UCSD-AML1 (cell line): Measurements from ENCODE around the gene NOL6.
"Not testable (repeated sequence)": the region's sequence is repeated elsewhere in the genome, so short reads cannot be mapped to it uniquely, and the experiment has no call there.

Experiments used
- DNase-seq: peaks from one replicate; lab custom pipeline; 2025; ENCODE audit not compliant: unreplicated experiment; lab: John Stamatoyannopoulos, UW

The NOL6 gene

GRCh38 chr9:33473643-33474352 lies at the start of gene NOL6:
NOL6 (minus strand) TSS chr9:33473924; CDS start chr9:33473842, 82 bp downstream.
- peak; percentile 99 for DNase-seq

GRCh38 chr9:33521861-33522260 lies 48.1 kb upstream of the NOL6 start:
- DNase-seq = not testable (repeated sequence)

DNA sequence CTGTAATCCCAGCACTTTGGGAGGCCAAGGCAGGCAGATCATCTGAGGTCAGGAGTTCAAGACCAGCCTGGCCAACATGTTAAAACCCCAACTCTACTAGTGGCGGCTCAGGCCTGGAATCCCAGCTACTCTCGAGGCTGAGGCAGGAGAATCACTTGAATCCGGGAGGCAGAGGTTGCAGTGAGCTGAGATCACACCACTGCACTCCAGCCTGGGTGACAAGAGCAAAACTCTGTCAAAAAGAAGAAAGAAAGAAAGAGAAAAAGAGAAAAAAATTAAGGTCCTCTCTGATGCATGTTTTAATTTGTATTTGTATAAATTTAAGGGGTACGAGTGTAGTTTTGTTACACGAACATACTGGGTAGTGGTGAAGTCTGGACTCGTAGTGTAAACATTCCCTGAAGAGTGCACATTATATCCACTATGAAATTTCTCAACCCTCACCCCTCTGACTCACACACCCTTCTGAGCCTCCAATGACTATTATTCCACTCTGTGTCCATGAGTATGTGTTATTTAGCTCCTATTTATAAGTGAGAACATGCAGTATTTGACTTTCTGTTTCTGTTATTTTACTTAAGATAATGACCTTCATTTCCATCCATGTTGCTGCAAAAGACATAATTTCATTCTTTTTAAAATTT lies 44.3 kb upstream of the NOL6 start:
- DNase-seq = not testable (repeated sequence)

DNA sequence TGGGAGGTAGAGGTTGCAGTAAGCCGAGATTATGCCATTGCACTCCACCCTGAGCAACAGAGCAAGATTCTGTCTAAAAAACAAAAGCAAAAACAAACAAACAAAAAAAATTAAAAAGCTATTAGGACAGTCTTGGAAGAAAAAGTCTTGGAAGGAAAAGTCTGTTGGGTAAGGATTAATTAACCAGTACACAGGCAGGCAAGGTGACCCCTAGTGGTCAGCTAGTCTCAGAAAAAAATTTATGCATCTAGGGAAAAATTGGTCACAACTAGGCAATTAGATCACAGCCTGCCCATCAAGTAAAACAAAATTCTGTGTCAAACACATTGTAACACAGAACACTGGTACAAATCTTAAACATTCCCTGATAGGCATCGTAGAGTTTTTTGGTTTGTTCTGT lies 43.6 kb upstream of the NOL6 start:
- DNase-seq = no peak

DNA sequence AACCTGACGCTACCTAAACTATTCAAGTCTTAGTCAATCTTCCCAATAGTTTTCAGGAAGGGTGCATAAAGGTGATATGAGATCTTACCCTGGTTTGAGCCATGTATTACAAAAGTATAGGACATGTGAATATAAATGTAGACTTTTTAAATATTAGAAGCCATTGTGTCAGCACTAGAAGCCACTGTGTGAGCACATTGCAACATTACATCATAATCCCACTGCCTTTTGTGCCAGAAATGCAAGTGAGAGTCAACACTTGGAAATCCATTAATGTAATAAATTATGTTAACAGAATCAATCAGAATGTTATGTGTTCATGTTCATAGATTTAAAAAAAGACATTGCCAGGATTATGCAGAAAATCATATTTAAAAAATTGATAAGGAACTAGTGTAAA lies 42.7 kb upstream of the NOL6 start:
- not testable (repeated sequence) for DNase-seq

DNA sequence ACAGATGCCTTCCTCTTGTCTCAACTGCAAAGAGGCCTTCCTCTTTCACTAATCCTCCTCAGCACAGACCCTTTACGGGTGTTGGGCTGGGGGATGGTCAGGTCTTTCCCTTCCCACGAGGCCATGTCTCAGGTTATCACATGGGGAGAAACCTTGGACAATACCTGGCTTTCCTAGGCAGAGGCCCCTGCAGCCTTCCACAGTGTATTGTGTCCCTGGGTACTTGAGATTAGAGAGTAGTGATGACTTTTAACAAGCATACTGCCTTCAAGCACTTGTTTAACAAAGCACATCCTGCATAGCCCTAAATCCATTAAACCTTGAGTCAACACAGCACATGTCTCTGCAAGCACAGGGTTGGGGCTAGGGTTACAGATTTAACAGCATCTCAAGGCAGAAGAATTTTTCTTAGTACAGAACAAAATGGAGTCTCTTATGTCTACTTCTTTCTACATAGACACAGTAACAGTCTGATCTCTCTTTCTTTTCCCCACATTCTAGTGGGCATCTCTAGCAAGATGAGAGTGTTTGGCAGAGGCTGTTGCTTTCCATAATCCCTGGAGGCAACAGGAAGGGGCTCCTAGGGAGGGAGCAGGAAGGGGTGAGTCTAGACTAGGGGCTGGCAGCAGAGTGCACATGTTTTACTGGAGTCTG lies 41.7 kb upstream of the NOL6 start:
- DNase-seq = not testable (repeated sequence)

- DNase-seq = not testable (repeated sequence)
Measured at GRCh38 chr9:33512535-33512934, 38.8 kb upstream of the NOL6 start.

- not testable (repeated sequence) for DNase-seq
Measured at GRCh38 chr9:33511184-33511517, 37.4 kb upstream of the NOL6 start.

- peak; percentile 75 for DNase-seq
Measured at GRCh38 chr9:33510262-33511183, 36.8 kb upstream of the NOL6 start.

GRCh38 chr9:33506626-33507370 lies 33.1 kb upstream of the NOL6 start:
- DNase-seq = no peak

GRCh38 chr9:33498387-33498786 lies 24.7 kb upstream of the NOL6 start:
- DNase-seq = no peak

DNA sequence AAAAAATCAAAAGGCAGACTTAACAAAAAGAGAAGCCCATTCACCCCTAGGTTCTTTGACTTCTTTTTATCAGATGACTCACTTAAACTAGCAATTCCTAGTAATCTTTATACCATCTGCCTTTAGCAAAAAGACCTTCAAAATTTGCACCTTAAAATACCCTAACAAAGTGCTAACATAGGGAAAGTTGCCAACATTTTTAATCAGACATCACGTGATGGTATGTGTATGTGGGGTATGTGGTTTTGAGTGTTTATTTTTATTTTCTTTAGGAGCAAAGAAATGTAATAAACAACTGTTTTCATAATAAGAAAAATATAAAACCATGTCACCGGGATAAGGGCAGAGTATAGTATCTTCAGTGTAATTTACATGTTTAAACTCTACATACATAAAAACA lies 20.1 kb upstream of the NOL6 start:
- not testable (repeated sequence) for DNase-seq

DNA sequence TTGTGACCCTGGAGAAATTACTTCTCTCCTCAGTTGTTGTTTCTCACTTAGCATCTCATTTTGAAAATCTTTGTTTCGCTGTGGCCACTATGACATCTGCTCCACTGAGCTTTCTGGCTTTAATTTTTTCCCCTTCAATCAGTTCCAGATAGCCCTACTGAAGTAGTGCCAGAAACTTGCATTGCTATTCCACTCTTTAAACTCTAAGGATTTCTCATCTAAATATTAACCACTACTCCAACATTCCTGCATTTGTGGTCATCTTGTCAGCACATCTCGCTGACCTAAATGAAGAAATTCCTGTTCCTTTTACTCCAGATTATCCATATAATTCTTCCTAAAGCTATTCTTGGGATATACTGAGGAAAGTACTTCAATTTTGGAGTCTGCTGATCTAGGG lies 15.3 kb upstream of the NOL6 start:
- DNase-seq = no peak

DNA sequence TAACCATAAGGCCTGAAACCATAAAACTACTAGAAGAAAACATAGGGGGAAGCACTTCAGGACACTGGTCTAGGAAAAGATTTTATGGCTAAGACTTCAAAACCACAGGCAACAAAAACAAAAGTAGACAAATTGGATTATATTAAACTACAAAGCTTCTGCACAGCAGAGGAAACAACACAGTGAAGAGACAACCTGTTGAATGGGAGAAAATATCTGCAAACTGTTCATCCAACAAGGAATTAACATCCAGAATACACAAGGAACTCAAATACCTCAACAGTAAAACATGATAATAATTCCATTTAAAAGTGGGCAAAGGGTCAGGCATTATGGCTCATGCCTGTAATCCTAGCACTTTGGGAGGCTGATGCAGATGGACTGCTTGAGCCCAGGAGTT lies 11.6 kb upstream of the NOL6 start:
- DNase-seq = not testable (repeated sequence)

DNA sequence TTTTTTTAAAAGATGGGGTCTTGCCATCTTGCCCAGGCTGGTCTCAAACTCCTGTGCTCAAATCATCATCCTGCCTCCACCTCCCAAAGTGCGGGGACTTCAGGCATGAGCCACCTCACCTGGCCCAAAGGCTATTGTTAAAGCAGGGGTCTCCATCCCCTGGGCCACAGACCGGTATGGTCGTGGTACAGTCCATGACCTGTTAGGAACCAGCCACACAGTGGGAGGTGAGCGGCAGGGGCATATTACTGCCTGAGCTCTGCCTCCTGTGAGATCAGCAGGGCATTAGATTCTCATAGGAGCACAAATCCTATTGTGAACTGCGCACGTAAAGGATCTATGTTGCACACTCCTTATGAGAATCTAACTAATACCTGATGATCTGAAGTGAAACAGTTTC lies 7.3 kb upstream of the NOL6 start:
- DNase-seq = no peak

DNA sequence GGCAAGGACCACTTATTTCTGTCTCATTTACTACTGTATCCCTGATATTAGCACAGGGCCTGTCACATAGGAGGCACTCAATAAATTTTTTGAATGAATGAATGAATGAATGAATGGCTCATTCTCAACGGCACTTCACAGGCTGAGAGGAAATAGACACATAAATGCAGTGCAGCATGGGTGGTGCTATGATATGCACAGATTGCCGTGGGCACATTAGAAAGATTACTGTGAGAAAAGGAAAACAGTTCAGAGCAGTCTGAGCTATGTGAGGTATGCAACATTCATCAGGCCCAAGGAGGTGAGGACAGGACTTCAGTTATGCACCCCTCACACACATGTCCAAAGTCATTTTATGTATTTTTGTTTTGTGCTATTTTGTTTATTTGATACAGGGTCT lies 6.4 kb upstream of the NOL6 start:
- no peak for DNase-seq

DNA sequence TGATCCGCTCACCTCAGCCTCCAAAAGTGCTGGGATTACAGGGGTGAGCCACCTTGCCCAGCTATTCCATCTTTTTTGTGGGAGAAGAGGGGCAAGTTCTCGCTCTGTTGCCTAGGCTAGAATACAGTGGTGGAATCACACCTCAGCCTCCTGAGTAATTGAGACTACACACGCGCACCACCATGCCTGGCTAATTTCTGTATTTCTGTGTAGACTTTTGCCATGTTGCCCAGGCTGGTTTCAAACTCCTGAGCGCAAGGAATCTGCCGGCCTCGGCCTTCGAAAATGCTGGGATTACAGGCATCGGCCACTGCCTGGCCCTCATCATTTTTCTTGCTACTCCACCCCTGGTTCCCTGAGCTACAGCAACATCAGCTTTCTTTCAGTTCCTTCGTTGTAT lies 2.8 kb upstream of the NOL6 start:
- DNase-seq = no peak

DNA sequence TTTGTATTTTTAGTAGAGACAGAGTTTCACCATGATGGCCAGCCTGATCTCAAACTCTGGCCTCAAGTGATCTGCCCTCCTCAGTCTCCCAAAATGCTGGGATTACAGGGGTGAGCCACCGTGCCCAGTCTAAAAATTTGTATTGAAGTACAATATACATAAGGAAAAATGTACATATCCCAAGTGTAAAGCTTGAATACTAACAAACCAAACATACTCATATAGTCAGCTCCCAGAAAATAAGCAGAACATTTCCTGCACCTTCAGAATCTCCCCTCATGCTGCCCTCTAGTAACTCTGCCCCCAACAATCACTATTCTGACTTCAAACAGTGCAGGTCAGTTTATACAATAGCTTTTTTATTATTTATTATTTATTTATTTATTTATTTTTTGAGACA lies 1.6 kb upstream of the NOL6 start:
- DNase-seq = no peak

DNA sequence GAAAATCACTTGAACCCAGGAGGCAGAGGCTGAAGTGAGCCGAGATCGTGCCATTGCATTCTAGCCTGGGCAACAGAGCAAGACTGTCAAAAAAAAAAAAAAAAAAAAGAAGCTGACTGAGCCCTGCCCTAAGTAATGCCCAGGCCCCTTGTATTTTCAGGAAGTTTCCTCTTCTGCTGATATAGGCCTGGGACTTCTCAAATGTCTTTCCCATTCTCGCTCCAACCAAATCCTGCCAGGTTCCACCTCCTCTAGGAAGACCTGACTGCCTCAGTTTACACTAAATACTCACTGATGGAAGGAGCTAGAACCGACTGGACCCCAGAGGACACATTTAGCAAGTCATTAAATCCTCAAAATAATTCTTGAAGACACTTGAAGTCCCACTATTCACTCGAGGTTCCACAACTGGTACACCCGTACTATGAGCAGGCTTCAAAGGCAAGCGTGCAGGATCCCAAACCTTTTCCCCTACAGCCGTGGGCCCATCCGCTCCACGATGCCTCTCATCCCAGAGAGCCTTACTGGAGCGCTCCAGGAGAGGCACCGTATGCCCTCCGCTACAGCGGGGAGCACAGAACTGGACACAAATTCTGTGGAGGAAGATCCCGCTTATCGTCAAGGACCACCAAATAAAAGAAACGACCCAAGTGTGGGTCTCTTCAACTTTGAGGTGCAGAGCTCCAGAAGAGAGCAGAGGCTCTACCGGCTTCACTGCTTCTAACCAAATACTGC lies 676 bp downstream of the NOL6 start:
- DNase-seq = no peak
